SK-N-SH (cell line): ENCODE data around the gene FFAR2. TPM values are rescaled to one million over a fixed set of nuclear protein-coding genes. Genes with fewer than 3 reads are reported as not detected.

Experiments
- CTCF ChIA-PET: fragments of 300-600, 350-600 bp; formaldehyde crosslinking; extraction: SDS; loops from one replicate; lab custom pipeline; 2021; lab: Yijun Ruan, JAX
- POLR2A ChIA-PET: fragments of 350-600 bp; sonication (Branson Sonifier 250); formaldehyde crosslinking; extraction: SDS; loops from one replicate; lab custom pipeline; 2020; ENCODE audit warnings: antibody characterized with exemption, inconsistent platforms; lab: Yijun Ruan, JAX
- DNase-seq: peaks from one replicate; pipeline ENCODE4 v3.0.0; 2012
- H2AFZ ChIP-seq: fragments of 200-600 bp; sonication (generic); 2 replicates; pipeline ENCODE4 v1.8.1; 2016; ENCODE audit warnings: antibody characterized with exemption, mild to moderate bottlenecking, low read depth
- H3F3A ChIP-seq: fragments of 200-600 bp; sonication (generic); replicated peaks from 2 replicates; pipeline ENCODE3; 2016; ENCODE audit warnings: antibody characterized with exemption, mild to moderate bottlenecking; ENCODE audit not compliant: insufficient read depth
- H3K27ac ChIP-seq, 2 experiments: fragments of 200-500 bp in 1 of 2; fragments of 200-600 bp in 1 of 2; sonication (Bioruptor generic) in 1 of 2; sonication (generic), shearing (Covaris generic) in 1 of 2; 2 replicates each; pipeline versions ENCODE4 v1.5.1 to v1.6.1; 2014 to 2016; ENCODE audit warnings: low read depth in 2 of 2, inconsistent platforms in 1 of 2, low read length in 1 of 2, mild to moderate bottlenecking in 1 of 2, mixed read lengths in 1 of 2
- H3K27me3 ChIP-seq: fragments of 200-600 bp; sonication (generic), shearing (Covaris generic); 2 replicates; pipeline ENCODE4 v1.6.1; 2016; ENCODE audit warnings: mixed run types; ENCODE audit not compliant: insufficient read depth
- H3K36me3 ChIP-seq, 2 experiments: fragments of 200-500 bp in 1 of 2; fragments of 200-600 bp in 1 of 2; sonication (Bioruptor generic) in 1 of 2; sonication (generic) in 1 of 2; replicated peaks in 1 of 2; 2 replicates each; pipeline versions ENCODE3 to v1.5.1; 2014 to 2016; ENCODE audit warnings: low read length in 1 of 2, mild to moderate bottlenecking in 1 of 2; ENCODE audit not compliant: insufficient read depth in 2 of 2, control insufficient read depth in 1 of 2
- H3K4me1 ChIP-seq, 2 experiments: fragments of 200-500 bp in 1 of 2; fragments of 200-600 bp in 1 of 2; sonication (Bioruptor generic) in 1 of 2; sonication (generic), shearing (Covaris generic) in 1 of 2; 2 replicates each; pipeline versions ENCODE4 v1.5.1 to v1.6.1; 2014 to 2016; ENCODE audit warnings: low read depth in 1 of 2, low read length in 1 of 2, mixed run types in 1 of 2; ENCODE audit not compliant: insufficient read depth in 2 of 2, control insufficient read depth in 1 of 2
- H3K4me2 ChIP-seq: fragments of 200-600 bp; sonication (generic), shearing (Covaris generic); 2 replicates; pipeline ENCODE4 v1.6.1; 2017; ENCODE audit warnings: mixed run types
- H3K4me3 ChIP-seq, 2 experiments: fragments of 200-500 bp in 1 of 2; fragments of 200-600 bp in 1 of 2; sonication (Bioruptor generic) in 1 of 2; sonication (generic), shearing (Covaris generic) in 1 of 2; 2 replicates each; pipeline versions ENCODE4 v1.5.1 to v1.8.1; 2014 to 2016; ENCODE audit warnings: low read depth in 2 of 2, inconsistent platforms in 1 of 2, low read length in 1 of 2, mild to moderate bottlenecking in 1 of 2, mixed read lengths in 1 of 2, moderate library complexity in 1 of 2
- H3K79me2 ChIP-seq: fragments of 200-600 bp; sonication (generic); 2 replicates; pipeline ENCODE4 v1.8.1; 2017; ENCODE audit warnings: mild to moderate bottlenecking; ENCODE audit not compliant: insufficient read depth
- H3K9ac ChIP-seq: fragments of 200-600 bp; sonication (generic); 2 replicates; pipeline ENCODE4 v1.6.1; 2017; ENCODE audit warnings: mixed run types
- H3K9me2 ChIP-seq: fragments of 200-600 bp; sonication (generic); 2 replicates; pipeline ENCODE4 v1.6.1; 2017; ENCODE audit warnings: mixed run types
- H3K9me3 ChIP-seq: fragments of 200-600 bp; sonication (generic); 2 replicates; pipeline ENCODE4 v1.6.1; 2017; ENCODE audit warnings: mixed run types, mild to moderate bottlenecking, moderate library complexity
- H4K20me1 ChIP-seq: fragments of 200-600 bp; sonication (generic); 2 replicates; pipeline ENCODE4 v1.6.1; 2017; ENCODE audit warnings: mild to moderate bottlenecking, mixed run types; ENCODE audit not compliant: insufficient read depth
- CHD2 ChIP-seq: fragments of 150-350 bp; IDR thresholded peaks from 2 replicates; pipeline ENCODE4 v1.6.1; 2018; ENCODE audit warnings: low read length; ENCODE audit not compliant: partially characterized antibody
- ELF1 ChIP-seq: IDR thresholded peaks from 2 replicates; pipeline ENCODE4 v1.4.0; 2012
- EP300 ChIP-seq, 2 experiments: IDR thresholded peaks; 2 replicates each; pipeline versions ENCODE4 v1.4.0 to v1.6.1; 2012; ENCODE audit warnings: borderline replicate concordance in 1 of 2, low read depth in 1 of 2, low read length in 1 of 2
- FOSL2 ChIP-seq: IDR thresholded peaks from 2 replicates; pipeline ENCODE4 v1.4.0; 2012; ENCODE audit warnings: low read depth, mild to moderate bottlenecking, moderate library complexity, borderline replicate concordance
- FOXM1 ChIP-seq: IDR thresholded peaks from 2 replicates; pipeline ENCODE4 v1.4.0; 2012; ENCODE audit warnings: low read depth, mild to moderate bottlenecking
- GATA2 ChIP-seq: sonication (generic); formaldehyde crosslinking; IDR thresholded peaks from 2 replicates; pipeline ENCODE4 v1.5.0; 2020; ENCODE audit warnings: mild to moderate bottlenecking, missing genetic modification reagents
- NRF1 ChIP-seq: IDR thresholded peaks from 2 replicates; pipeline ENCODE4 v1.6.1; 2012; ENCODE audit warnings: low read depth, mild to moderate bottlenecking, low read length
- RCOR1 ChIP-seq: fragments of 150-350 bp; IDR thresholded peaks from 2 replicates; pipeline ENCODE4 v1.6.1; 2017; ENCODE audit warnings: antibody characterized with exemption, low read length
- RFX5 ChIP-seq: IDR thresholded peaks from 2 replicates; pipeline ENCODE4 v1.6.1; 2012; ENCODE audit warnings: mild to moderate bottlenecking, improper control_type of control experiment, low read length
- RXRA ChIP-seq: IDR thresholded peaks from 2 replicates; pipeline ENCODE4 v1.4.0; 2012; ENCODE audit warnings: low read depth, mild to moderate bottlenecking, borderline replicate concordance
- SIN3A ChIP-seq: IDR thresholded peaks from 2 replicates; pipeline ENCODE4 v1.6.1; 2012; ENCODE audit warnings: low read depth, mild to moderate bottlenecking, low read length, moderate library complexity, borderline replicate concordance
- YY1 ChIP-seq: IDR thresholded peaks from 2 replicates; pipeline ENCODE4 v1.4.0; 2012; ENCODE audit warnings: low read depth, mild to moderate bottlenecking
- WGBS: methylation state at CpG from one replicate; pipeline ENCODE4 v1.1.6; 2017; ENCODE audit warnings: low lambda C conversion rate; 5-methylcytosine and 5-hydroxymethylcytosine counted together
- polyA plus RNA-seq, 3 experiments: library from polyadenylated mRNA; depleted of rRNA; stranded (reverse); fragments of >200 nt; gene quantifications; 2 replicates each; pipeline ENCODE4 v1.2.3, GENCODE V29; 2012
- TF ChIP-seq, protein P1 (sequence below): fragments of 150-350 bp; IDR thresholded peaks from 2 replicates; pipeline ENCODE4 v1.6.1; 2016; ENCODE audit warnings: mild to moderate bottlenecking, low read depth, low read length
- TF ChIP-seq, protein P2 (sequence below): fragments of 200-600 bp; sonication (generic); IDR thresholded peaks from 2 replicates; pipeline ENCODE4 v1.6.1; 2017; ENCODE audit warnings: antibody characterized with exemption, mild to moderate bottlenecking, moderate library complexity
- TF ChIP-seq, protein P3 (sequence below): IDR thresholded peaks from 2 replicates; pipeline ENCODE4 v1.6.1; 2012; ENCODE audit warnings: mild to moderate bottlenecking, low read depth, low read length, moderate library complexity

Gene FFAR2
- polyA plus RNA-seq, 1 of the 3 experiments (the other 2 are of a cell fraction), result not detected

DNA sequence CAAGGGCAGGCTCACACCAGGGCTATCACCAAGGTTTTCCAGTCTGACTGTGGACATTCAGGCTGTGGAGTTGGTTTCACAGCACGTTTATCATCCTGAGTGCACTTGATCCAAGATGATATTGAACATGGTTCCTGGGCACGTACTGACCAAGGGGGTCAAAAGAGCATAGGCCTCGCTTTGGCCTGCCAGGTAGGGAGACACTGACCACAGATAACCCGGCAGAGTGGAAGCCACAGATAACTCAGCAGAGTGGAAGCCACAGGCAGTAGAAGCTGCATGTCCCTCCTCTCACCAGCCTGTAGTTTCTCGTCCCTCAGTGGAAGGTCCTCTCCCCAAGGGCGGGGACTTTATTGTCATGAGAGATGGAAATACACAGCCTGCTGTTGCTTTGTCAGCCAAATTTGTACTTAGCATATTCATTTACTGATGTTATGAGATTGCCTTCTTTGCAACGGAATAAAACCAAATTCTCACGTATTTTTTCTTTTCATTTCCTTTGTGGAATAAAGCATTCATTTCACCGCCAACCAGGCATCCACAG is 51.0 kb downstream of the FFAR2 start:
- peaks cover 86% of the 10 kb centered on the region for H3K27me3 ChIP-seq
- TF ChIP-seq, protein P1, sequence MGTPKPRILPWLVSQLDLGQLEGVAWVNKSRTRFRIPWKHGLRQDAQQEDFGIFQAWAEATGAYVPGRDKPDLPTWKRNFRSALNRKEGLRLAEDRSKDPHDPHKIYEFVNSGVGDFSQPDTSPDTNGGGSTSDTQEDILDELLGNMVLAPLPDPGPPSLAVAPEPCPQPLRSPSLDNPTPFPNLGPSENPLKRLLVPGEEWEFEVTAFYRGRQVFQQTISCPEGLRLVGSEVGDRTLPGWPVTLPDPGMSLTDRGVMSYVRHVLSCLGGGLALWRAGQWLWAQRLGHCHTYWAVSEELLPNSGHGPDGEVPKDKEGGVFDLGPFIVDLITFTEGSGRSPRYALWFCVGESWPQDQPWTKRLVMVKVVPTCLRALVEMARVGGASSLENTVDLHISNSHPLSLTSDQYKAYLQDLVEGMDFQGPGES, result no peak
- TF ChIP-seq RXRA, result no peak
- no peak for TF ChIP-seq RFX5
- TF ChIP-seq, protein P2, sequence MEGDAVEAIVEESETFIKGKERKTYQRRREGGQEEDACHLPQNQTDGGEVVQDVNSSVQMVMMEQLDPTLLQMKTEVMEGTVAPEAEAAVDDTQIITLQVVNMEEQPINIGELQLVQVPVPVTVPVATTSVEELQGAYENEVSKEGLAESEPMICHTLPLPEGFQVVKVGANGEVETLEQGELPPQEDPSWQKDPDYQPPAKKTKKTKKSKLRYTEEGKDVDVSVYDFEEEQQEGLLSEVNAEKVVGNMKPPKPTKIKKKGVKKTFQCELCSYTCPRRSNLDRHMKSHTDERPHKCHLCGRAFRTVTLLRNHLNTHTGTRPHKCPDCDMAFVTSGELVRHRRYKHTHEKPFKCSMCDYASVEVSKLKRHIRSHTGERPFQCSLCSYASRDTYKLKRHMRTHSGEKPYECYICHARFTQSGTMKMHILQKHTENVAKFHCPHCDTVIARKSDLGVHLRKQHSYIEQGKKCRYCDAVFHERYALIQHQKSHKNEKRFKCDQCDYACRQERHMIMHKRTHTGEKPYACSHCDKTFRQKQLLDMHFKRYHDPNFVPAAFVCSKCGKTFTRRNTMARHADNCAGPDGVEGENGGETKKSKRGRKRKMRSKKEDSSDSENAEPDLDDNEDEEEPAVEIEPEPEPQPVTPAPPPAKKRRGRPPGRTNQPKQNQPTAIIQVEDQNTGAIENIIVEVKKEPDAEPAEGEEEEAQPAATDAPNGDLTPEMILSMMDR, result no peak
- TF ChIP-seq GATA2 (CRISPR knock-in tag), result no peak
- no peak for TF ChIP-seq SIN3A
- no peak for TF ChIP-seq RCOR1
- 51% methylated on average over 8 of the region's 9 CpGs for WGBS
- H3K9me3 ChIP-seq, result no peaks in the 10 kb centered on the region
- H3K4me3 ChIP-seq, result no peak overlapping the region
- ChIA-PET POLR2A (no interaction called here), CTCF (no interaction called here)
- H3K9ac ChIP-seq, result no peak overlapping the region
- H2AFZ ChIP-seq, result no peak overlapping the region
- H3K27ac ChIP-seq, result no peak overlapping the region
- H3F3A ChIP-seq, result no peaks in the 10 kb centered on the region
- no peaks in the 10 kb centered on the region for H3K36me3 ChIP-seq
- H3K4me1 ChIP-seq, result peaks cover 0 to 2% of the 10 kb centered on the region in 2 experiments; a peak in 1 of 4 replicates
- H3K9me2 ChIP-seq, result no peaks in the 10 kb centered on the region
- no peaks in the 10 kb centered on the region for H3K79me2 ChIP-seq
- no peak overlapping the region for H3K4me2 ChIP-seq
- no peak for DNase-seq
- H4K20me1 ChIP-seq, result no peaks in the 10 kb centered on the region

DNA sequence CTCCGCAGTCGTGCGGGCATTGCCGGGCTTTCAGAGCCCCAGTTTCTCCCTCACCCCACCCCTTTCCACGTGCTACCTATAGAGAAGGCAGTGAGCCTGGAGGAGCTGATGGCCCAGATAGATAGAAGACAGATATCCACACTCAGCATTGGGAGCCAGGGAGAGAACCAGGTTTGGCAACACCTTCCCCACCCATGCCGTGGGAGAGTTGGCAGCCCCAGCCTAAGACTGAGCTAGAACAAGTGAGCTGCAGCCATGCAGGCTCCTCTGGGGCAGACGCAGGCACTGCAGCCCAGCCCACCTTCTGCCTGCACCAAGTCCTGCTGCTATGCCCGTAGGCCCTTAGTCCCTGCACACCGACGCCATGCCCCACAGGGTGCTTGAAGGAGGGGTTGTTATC is 52.6 kb downstream of the FFAR2 start:
- no peak overlapping the region for H2AFZ ChIP-seq
- H3K79me2 ChIP-seq, result no peaks in the 10 kb centered on the region
- CTCF ChIA-PET, result interaction anchor here (1.4 to 1.9 kb wide), 2 partner anchors 10 to 148 kb away, joined by 7 to 12 read pairs; no protein-coding TSS in a partner anchor
- no peak overlapping the region for H3K9ac ChIP-seq
- no peaks in the 10 kb centered on the region for H3K9me3 ChIP-seq
- no peak overlapping the region for H3K4me2 ChIP-seq
- no peak overlapping the region for H3K27ac ChIP-seq
- H3K4me1 ChIP-seq, result no peaks in the 10 kb centered on the region
- no peaks in the 10 kb centered on the region for H3F3A ChIP-seq
- H4K20me1 ChIP-seq, result no peaks in the 10 kb centered on the region
- 39% methylated on average over 10 of the region's 10 CpGs for WGBS
- H3K4me3 ChIP-seq, result no peak overlapping the region
- peaks cover 92% of the 10 kb centered on the region for H3K27me3 ChIP-seq
- H3K9me2 ChIP-seq, result no peaks in the 10 kb centered on the region
- H3K36me3 ChIP-seq, result no peaks in the 10 kb centered on the region
- no peak for DNase-seq
- no peak for TF ChIP-seq CHD2
- TF ChIP-seq, protein P3, sequence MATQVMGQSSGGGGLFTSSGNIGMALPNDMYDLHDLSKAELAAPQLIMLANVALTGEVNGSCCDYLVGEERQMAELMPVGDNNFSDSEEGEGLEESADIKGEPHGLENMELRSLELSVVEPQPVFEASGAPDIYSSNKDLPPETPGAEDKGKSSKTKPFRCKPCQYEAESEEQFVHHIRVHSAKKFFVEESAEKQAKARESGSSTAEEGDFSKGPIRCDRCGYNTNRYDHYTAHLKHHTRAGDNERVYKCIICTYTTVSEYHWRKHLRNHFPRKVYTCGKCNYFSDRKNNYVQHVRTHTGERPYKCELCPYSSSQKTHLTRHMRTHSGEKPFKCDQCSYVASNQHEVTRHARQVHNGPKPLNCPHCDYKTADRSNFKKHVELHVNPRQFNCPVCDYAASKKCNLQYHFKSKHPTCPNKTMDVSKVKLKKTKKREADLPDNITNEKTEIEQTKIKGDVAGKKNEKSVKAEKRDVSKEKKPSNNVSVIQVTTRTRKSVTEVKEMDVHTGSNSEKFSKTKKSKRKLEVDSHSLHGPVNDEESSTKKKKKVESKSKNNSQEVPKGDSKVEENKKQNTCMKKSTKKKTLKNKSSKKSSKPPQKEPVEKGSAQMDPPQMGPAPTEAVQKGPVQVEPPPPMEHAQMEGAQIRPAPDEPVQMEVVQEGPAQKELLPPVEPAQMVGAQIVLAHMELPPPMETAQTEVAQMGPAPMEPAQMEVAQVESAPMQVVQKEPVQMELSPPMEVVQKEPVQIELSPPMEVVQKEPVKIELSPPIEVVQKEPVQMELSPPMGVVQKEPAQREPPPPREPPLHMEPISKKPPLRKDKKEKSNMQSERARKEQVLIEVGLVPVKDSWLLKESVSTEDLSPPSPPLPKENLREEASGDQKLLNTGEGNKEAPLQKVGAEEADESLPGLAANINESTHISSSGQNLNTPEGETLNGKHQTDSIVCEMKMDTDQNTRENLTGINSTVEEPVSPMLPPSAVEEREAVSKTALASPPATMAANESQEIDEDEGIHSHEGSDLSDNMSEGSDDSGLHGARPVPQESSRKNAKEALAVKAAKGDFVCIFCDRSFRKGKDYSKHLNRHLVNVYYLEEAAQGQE, result no peak
- TF ChIP-seq, protein P2, result no peak
- TF ChIP-seq YY1, result no peak
- no peak for TF ChIP-seq ELF1
- TF ChIP-seq FOXM1, result no peak
- TF ChIP-seq RFX5, result no peak
- no peak for TF ChIP-seq NRF1
- no peak for TF ChIP-seq FOSL2
- no peak for TF ChIP-seq RXRA
- TF ChIP-seq EP300 (IDR thresholded peaks at IDR 0.05; ENCODE audit: borderline replicate concordance in 1 of 2, low read depth in 1 of 2, low read length in 1 of 2), result no peak
- TF ChIP-seq, all 33 proteins: peak for 0
- POLR2A ChIA-PET, result no interaction called here
